COLO668 (cell line): Measurements from ENCODE around the gene TEPSIN.

ENCODE experiments used
- DNase-seq: peaks from one replicate; lab custom pipeline; 2025; ENCODE audit not compliant: unreplicated experiment; lab: John Stamatoyannopoulos, UW

The TEPSIN gene

GRCh38 chr17:81251094-81251708, 12.3 kb upstream of the TEPSIN start:
- DNase-seq: peak; percentile 85

GRCh38 chr17:81250286-81251093, 11.6 kb upstream of the TEPSIN start:
- peak; percentile 83 for DNase-seq

- DNase-seq: peak; percentile 8
Observed at GRCh38 chr17:81249223-81250040, 10.6 kb upstream of the TEPSIN start.

- DNase-seq: no peak
Observed at GRCh38 chr17:81248649-81249048, 9.8 kb upstream of the TEPSIN start.

GRCh38 chr17:81247339-81247990, 8.6 kb upstream of the TEPSIN start:
- no peak for DNase-seq

- no peak for DNase-seq
Observed at GRCh38 chr17:81246679-81247338, 8.0 kb upstream of the TEPSIN start.

GRCh38 chr17:81246343-81246670, 7.5 kb upstream of the TEPSIN start:
- DNase-seq: no peak

GRCh38 chr17:81245665-81246342, 6.9 kb upstream of the TEPSIN start:
- no peak for DNase-seq

GRCh38 chr17:81245024-81245664, 6.3 kb upstream of the TEPSIN start:
- no peak for DNase-seq

GRCh38 chr17:81244358-81245023, 5.6 kb upstream of the TEPSIN start:
- DNase-seq: peak; percentile 1

- no peak for DNase-seq
Observed at GRCh38 chr17:81243333-81243664, 4.4 kb upstream of the TEPSIN start.

- no peak for DNase-seq
Observed at GRCh38 chr17:81242421-81243332, 3.8 kb upstream of the TEPSIN start.

GRCh38 chr17:81241648-81242420, 3.0 kb upstream of the TEPSIN start:
- peak; percentile 40 for DNase-seq

- no peak for DNase-seq
Observed at GRCh38 chr17:81241203-81241602, 2.3 kb upstream of the TEPSIN start.

- no peak for DNase-seq
Observed at GRCh38 chr17:81240761-81241160, 1.9 kb upstream of the TEPSIN start.

GRCh38 chr17:81239714-81240555, 1.1 kb upstream of the TEPSIN start:
- peak; percentile 36 for DNase-seq

GRCh38 chr17:81238490-81238814, 403 bp downstream of the TEPSIN start:
- DNase-seq: no peak
